GM18508 (cell line): ENCODE measurements around the gene SGK2.

Experiments used
- ATAC-seq: cut with Tn5 transposase; IDR thresholded peaks from one replicate; pipeline ENCODE4 v1.9.1; 2021; ENCODE audit warnings: moderate number of reproducible peaks; ENCODE audit not compliant: insufficient read depth, unreplicated experiment

The SGK2 gene

DNA sequence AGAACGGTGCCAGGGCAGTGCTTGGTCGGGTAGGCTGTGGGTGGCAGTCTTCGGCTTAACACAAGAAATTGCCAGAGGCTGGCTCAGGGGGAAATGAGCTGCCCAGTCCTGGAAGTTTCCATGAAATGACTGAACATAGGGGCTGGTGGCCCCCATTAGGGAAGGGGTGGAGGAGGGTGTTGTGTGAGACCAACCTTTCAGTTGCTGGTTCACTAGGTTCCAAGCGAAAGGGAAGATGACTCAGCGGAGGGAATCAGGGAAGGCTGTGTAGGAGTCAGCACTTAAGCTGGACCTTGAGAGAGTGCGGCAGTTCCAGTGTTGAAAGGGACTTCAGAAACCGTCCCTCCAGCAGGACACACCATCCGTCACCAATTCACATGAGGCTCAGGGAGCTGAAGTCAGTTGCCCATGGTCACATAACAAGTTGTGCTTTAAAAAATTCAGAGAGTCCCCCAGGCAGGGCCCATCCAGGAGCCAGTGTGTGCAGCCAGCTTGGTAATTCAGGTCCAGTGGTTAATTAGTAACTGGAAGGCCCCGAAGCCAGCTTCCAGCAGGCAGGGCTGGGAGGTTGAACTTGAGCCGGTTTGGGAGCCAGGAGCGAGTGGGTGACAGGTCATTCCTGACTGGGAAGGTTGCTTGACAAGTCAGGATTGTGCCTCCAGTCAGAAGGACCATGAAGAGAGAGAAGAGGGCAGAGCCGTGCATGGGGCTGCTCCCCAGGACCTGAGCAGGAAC is at the start of gene SGK2:
Gene SGK2 (plus strand): TSS at position 616 of the 735 bp plus-strand sequence. CDS start 7,469 bp downstream, outside the sequence.
- ATAC-seq, result no peak

DNA sequence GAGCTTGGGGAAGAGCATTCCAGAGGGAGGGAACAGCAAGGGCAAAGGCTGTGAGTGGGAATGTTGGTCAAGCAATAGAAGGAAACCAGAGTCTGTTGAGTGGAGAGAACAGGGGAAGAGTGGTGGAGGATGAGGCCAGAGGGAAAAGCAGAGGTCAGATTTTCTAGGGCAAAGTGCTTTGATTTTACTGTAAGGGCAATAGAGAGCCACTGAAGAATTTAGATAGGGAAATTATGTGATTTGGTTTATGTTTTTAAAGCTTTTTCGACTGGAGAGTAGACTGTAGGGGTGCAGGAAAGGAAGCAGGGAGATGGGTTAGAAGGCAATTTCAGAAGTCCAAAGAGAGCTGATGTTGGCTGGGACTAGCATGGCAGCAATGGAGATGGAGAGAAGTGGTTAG is 46.9 kb upstream of the SGK2 start:
- ATAC-seq, result no peak

DNA sequence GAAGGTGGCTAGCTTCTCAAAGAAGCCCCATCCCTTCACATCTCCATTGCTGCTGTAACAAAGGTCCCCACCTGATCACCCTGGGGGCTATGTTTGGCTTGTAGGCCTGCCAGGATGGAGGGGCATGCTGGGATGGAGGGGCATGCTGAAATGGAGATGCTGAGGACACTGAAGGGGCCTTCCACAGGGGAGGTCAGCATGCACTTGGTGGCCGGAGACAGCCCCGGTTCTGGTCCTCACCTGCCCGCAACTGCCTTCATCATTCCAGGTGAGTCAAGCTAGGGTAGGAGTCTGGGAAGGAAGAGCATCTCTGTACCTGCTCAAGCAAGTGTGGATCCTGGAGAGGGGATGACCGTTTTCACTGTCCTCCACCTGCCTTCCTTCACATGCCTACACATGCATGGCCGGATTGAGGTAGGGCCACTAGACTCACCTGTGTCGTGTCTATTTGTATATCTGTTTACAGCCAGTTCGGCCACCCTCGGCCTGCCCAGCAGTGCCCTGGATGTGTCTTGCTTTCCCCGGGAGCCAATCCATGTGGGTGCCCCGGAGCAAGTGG is 45.4 kb upstream of the SGK2 start:
- ATAC-seq, result no peak

DNA sequence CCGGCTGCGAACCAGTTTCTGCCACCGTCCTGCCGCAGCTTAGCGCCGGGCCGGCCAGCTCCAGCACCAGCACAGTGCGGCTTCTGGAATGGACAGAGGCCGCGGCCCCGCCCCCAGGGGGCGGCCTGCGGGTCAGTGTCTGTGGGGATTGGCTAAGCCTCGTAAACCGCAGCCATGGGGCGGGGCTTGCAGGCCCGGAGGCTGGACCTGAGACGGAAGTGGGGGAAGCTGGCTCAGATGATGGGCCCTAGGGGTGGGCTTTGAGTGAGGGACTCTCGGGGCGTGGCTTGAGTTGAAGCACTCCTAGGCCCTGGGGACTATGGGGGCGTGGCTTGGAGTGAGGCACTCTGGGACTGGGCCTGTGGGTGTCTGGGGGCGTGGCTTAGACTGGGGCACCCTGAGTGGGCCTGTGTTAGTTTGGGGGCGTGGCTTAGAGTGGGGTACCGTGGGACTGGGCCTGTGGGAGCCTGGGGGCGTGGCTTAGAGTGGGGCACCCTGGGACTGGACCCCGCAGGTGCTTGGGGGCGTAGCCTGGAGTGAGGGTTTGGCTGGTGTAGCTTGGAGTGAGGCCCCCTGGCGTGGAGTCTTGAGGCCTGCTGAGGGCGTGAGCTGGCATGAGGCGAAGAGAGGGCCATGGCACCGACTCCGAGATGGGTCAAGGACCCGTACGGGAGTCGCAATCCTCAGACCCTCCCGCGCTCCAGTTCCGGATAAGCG is 44.7 kb upstream of the SGK2 start:
- ATAC-seq, result peak; percentile 72

DNA sequence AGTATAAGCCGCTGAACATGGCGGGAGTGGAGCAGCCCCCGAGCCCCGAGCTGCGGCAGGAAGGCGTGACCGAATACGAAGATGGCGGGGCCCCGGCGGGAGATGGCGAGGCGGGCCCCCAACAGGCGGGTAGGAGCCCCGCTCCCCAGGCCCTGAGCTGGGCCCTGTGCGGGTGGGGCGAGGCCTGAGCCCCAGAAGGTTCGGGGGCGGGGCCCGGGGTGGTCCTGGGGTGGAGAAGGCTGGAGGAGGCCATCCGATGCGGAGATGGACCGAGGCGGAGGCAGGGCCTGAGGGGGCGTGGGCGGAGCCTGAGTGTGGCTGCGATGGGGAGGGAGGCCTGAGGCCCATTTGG is 44.2 kb upstream of the SGK2 start:
- peak; percentile 3 for ATAC-seq

DNA sequence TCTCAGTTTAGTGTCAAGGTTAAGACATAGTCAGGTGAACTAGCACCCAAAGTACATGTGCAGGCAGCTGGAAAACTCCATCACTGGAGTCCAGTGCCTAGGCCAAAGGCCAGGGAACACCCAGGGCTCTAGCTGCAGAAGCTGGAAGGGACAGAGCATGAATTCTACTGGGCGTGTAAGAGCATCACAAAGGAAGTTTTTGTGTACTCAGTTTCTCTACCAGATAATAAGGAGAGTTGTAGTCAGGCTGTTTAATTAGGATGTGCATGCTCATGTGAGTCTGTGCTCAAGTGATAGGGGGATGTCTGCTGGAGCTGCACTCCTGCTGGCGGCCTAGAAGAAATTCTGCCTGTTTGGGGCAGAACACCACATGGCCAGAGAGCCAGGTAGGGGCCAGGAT is 43.2 kb upstream of the SGK2 start:
- no peak for ATAC-seq

DNA sequence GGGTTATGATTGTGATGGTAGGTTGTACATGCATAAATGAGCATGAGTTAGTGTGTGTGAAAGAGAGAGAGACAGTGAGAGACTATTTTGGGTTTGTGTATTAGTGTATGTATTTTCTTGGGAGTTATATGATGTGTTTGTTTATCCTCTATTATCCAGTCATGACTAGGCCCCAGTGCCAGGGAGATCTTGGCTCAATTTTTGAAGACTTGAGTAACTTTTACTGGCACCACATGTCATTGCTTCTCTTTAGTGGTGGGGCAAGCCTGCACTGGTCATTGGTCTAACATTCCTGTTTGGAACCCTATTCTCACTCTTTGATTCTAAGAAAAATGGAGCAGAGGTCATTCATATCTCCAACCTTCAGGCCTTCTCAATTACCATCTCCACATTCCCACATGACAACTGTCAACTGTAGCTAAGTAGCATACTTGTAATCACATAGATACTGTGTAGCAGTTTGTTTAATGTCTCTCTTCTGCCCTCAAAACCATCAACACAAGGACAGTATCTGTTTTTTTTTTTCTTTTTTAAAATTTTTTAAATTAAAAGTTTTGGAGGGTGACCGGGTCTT is 42.5 kb upstream of the SGK2 start:
- ATAC-seq, result no peak

DNA sequence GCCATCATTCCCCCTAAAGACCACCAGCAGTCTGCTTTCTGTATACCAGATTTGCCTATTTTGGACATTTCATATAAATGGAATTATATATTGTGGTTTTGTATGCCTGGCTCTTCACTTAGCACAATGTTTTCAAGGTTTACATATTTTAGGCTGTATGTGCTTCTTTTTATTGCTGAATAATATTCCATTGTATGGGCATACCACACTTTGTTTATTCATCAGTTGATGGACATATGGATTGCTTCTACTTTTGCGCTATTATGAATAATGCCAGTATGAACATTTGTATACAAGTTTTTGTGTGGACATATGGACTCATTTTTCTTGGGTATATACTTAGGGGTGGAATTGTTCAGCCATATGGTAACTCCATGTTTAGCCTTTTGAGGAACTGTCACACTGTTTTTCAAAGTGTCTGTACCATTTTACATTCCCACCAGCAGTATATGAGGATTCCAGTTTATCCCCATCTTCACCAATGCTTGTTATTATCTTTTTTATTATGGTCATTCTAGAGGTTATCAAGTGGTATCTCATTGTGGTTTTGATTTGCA is 38.7 kb upstream of the SGK2 start:
- ATAC-seq, result no peak

DNA sequence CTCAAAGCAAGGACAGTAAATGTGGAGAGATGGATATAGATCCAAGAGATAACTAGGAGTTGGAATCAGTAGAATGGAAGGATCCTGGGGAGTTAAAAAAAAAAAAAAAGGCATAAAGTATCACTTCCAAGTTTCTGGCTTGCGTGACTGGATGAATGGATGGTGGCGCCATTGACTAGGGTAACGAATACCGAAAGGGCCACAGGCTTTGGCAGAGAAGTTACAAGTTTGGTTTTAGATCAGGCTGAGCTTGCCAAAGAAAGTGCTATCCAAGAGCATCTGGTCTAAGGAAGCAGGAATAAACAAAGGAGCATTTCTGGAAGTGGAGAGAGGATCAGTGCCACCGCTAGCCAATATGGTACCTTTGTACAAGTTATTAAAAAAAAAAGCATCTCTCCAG is 33.8 kb upstream of the SGK2 start:
- ATAC-seq, result no peak

DNA sequence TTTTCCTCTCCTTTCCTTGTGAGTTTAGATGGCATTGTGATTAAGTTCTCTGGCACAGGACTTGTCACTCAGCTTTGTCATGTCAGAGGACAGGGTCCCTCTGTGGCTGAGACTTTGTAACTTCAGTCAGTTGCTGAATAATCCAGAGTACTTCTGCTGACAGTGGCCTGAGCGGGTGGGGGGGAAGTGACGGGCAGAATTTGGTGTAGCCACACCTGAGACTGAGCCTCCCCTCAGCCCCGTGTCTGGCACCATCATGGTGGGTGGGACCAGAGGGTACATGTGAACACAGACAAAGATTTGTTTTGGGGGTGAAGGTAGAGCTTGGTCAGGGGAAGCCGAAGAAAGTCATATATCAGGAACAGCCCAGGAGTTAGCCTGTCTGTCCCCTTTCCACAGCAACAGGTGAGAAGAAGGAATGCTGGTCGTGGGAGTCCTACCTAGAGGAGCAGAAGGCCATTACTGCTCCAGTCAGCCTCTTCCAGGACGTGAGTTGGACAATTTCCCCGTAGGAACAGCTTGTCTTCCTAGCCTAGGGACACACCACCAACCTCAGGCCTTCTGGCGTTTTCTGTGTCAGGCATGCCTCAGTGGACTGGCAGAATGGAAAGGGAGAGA is 30.5 kb upstream of the SGK2 start:
- no peak for ATAC-seq

DNA sequence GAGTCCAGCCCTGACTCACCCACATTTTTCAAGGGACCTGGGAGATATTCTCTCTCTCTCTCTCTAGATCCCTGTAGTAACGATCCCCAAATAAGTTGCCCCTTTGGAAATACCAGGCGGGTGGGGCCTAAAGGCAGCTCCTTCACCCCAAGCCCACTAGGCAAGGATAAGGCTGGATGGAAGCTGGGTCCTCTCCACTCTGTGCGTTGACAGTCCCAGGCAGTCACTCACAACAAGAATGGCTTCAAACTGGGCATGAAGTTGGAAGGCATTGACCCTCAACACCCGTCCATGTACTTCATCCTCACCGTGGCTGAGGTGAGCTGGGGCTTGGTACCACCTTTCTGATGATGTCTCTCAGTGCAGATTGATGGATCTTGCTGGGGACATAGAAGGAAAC is 29.8 kb upstream of the SGK2 start:
- ATAC-seq, result no peak

DNA sequence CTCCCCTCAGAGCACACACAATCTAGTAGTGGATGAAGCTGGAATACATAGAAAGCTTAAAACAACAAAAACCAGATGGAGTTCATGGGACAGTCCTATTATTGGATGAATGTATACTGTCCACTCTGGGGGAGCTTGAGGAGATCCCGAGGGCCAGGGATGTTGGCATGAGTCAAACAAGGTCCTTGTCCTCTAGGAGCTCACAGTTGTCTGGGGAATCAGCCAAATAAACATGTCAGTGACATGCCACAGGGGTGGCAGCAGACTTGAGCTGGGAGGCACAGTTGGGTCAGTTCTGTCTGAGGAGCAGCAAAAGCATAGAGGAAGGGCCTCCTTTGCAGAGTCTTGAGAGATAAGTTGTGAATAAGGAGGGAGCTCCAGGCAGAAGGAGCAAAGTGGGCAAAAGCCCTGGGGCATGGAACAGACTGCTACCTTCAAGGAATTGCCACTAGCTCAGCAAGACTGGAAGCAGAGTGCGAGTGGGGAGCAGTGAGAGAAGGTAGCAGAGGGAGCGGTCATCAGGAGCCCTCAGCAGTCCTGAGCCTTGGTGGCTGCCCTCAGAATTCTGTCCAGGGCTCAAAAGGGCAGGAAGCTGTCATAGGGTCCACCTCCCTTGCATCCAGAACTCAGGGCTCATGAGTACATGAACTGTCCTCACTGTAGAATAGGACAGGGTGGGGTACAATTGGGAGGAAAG is 29.2 kb upstream of the SGK2 start:
- no peak for ATAC-seq

DNA sequence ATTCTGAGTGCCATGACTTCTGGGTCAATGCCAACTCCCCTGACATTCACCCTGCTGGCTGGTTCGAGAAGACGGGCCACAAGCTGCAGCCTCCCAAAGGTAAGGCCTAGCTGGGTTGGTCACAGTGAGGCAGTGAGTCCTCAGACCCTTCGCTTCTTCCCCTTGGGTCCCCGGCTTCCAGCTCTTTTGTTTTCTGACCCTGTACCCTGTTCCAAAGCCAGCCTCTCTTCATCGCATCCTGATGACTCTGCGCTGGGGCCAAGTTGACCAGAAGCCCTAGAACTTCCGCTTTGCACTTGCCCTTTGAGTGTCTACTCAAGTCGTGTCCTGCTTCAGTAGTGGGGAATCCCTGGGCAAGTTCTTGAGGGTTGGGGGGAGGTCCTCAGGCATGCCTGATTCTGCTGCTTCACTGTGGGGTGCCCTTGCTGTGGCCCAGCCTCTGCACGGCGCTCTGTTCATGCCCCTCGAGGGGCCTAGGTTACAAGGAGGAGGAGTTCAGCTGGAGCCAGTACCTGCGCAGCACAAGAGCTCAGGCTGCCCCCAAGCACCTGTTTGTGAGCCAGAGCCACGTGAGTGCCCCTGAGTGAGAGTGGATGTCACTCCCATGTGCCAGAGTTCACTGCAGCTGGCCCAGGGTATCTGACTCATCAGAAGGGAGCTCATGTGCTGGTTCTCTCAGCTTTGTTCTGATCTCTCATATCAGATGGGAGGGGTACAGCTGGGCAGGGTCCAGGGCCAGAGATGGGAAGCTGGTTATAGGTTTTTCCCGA is 28.3 kb upstream of the SGK2 start:
- no peak for ATAC-seq

DNA sequence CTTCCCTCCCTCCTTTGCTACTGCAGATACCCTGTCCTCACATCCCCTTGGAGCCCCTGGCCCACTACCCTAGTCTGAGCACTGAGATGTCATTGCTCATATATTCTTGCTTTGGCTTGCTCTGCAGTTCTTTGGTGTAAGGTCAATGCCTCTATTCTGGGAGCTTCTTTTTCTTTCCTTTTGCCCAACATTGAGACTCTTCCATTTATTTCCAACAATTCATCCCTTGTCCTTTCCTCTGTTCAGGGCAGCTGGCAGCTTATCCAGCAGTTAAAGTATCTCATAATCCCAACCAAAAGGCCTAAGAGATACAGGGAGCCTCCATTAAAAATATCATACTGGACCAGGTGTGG is 27.8 kb upstream of the SGK2 start:
- ATAC-seq, result no peak

DNA sequence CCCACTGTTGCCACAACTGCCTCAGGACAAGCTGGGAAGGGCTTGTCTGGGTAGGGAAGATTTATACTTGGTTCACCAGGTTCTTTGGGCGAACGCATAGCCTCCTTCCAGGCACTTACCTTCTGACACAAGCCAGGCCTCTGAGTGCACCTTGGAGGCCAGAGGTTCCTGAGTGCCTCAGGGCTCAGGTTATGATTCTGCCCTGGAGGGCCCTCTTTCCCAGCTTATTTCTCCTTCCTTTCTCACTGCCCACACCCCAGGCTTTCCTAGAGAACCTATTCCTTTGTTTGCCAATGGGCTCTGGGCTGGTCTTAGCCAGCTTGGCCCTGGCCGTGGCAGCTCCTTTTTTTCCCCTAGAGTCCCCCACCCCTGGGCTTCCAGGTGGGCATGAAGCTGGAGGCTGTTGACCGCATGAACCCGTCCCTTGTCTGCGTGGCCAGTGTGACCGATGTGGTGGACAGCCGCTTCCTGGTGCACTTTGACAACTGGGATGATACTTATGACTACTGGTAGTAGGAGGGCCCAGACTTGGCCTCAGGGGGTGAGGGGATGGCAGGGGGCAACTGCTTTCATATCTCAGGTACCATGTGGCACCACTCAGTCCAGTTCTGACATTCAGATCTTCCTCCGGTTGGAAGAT is 26.3 kb upstream of the SGK2 start:
- ATAC-seq, result no peak

DNA sequence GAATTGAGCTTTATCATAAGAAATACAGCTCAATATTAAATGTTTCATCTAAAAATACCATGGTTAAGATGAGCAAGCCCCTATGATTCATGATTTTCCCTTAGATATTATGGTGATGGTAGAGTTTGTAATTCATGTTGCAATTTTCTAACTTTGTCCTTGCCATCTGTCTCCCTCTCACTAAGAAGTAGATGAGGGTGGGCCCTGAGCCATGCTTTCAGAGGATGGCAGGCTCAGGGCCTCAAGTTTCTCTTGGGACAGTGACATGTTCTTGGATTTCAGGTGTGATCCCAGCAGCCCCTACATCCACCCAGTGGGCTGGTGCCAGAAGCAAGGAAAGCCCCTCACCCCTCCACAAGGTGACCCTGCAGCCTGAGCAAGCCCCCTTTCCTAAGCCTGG is 25.8 kb upstream of the SGK2 start:
- ATAC-seq, result no peak

DNA sequence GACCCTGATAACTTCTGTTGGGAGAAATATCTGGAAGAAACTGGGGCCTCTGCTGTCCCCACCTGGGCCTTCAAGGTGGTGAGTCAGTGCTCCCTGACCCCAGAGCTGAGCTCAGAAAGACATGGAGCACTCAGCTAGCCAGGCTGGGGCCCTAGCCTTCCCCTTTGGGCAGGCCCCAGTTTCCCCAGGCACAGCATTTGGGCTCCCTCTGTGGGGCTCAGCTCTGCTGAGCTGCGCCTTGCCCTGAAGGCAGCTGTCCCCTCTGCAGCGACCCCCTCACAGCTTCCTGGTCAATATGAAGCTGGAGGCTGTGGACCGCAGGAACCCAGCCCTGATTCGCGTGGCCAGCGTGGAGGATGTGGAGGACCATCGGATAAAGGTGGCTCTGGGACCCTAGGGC is 24.8 kb upstream of the SGK2 start:
- no peak for ATAC-seq

DNA sequence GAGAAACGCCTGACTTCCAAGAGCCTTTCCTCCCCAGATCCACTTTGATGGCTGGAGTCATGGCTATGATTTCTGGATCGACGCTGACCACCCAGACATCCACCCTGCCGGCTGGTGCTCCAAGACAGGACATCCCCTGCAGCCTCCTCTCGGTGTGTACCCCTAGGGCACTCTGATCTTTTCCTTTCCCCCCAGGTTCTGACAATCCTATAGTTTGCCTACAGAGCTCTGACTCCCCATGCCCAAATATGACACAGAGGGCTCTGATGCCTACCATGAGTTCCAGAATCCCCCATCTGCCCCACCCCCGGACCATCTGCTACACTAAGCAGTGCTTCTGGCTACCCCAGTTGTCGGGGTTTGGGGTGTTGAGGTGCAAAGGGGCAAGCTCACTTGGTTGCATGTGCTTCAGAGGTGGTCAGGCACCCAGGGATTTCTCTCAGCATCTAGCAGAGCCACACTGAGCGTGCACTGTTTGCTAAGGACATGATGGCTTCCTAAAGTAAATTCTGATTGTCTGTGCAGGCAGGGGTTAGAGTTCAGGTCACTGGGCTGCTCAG is 24.0 kb upstream of the SGK2 start:
- no peak for ATAC-seq
